GM12878 (cell line): ENCODE data around the gene COL23A1. TPM values are rescaled to one million over a fixed set of nuclear protein-coding genes. Genes with fewer than 3 reads are reported as not detected.

Source experiments
- ATAC-seq: fragments of 200-7000 bp; cut with Tn5 transposase; 3 replicates; pipeline ENCODE4 v1.9.1; 2020; ENCODE audit warnings: mild to moderate bottlenecking, moderate library complexity
- BruUV-seq: library from RNA; stranded (reverse); fragments of 400-500 nt; replicated peaks from 2 replicates; lab custom pipeline; 2021; lab: Mats Ljungman, UMichigan
- CTCF ChIA-PET: fragments of 300-600 bp; sonication (Branson Sonifier 250); formaldehyde crosslinking; extraction: SDS; loops from one replicate; lab custom pipeline; 2021; ENCODE audit warnings: inconsistent platforms; lab: Yijun Ruan, JAX
- POLR2A ChIA-PET: fragments of 350-600 bp; formaldehyde crosslinking; extraction: SDS; loops from one replicate; lab custom pipeline; 2021; ENCODE audit warnings: inconsistent platforms; lab: Charles Lee
- RAD21 ChIA-PET: fragments of 300-600 bp; sonication (Branson Sonifier 250); formaldehyde crosslinking; loops from one replicate; lab custom pipeline; 2023; ENCODE audit warnings: antibody characterized with exemption; ENCODE audit not compliant: unreplicated experiment; lab: Charles Lee
- SMC1A ChIA-PET: fragments of 300-600 bp; sonication (Branson Sonifier 250); formaldehyde crosslinking; loops from one replicate; lab custom pipeline; 2023; ENCODE audit not compliant: unreplicated experiment, uncharacterized antibody; lab: Charles Lee
- DNase-seq: peaks from one replicate; pipeline ENCODE4 v3.0.0-alpha.2; 2011; ENCODE audit warnings: low read depth, low spot score
- FAIRE-seq: peaks from 3 replicates; lab custom pipeline; 2011; peaks lifted over from hg19 to GRCh38; lab: Jason Lieb, UNC
- H2AFZ ChIP-seq: 2 replicates; pipeline ENCODE4 v1.6.0; 2011; ENCODE audit warnings: low read depth, low read length, control low read depth; ENCODE audit not compliant: control insufficient read depth
- H3K27ac ChIP-seq: 2 replicates; pipeline ENCODE4 v1.5.1; 2011; ENCODE audit warnings: control low read depth; ENCODE audit not compliant: control insufficient read depth, insufficient read depth
- H3K27me3 ChIP-seq, 2 experiments: replicated peaks in 1 of 2; 2 replicates each; pipeline versions ENCODE4 v1.6.0 to v1.6.1; 2011; ENCODE audit warnings: low read length in 1 of 2; ENCODE audit not compliant: control insufficient read depth in 2 of 2, insufficient read depth in 2 of 2
- H3K36me3 ChIP-seq, 2 experiments: 2 replicates each; pipeline ENCODE4 v1.5.1; 2011; ENCODE audit warnings: low read length in 1 of 2; ENCODE audit not compliant: control insufficient read depth in 2 of 2, insufficient read depth in 2 of 2
- H3K4me1 ChIP-seq: 2 replicates; pipeline ENCODE4 v1.6.1; 2011; ENCODE audit warnings: mild to moderate bottlenecking, low read length, moderate library complexity, mixed read lengths; ENCODE audit not compliant: control insufficient read depth, insufficient read depth
- H3K4me2 ChIP-seq: 2 replicates; pipeline ENCODE4 v1.6.0; 2011; ENCODE audit warnings: control low read depth; ENCODE audit not compliant: control insufficient read depth, insufficient read depth
- H3K4me3 ChIP-seq: fragments of 200-600 bp; sonication (generic); 2 replicates; pipeline ENCODE4 v1.5.1; 2016
- H3K79me2 ChIP-seq: 2 replicates; pipeline ENCODE4 v1.6.0; 2011; ENCODE audit warnings: low read length; ENCODE audit not compliant: control insufficient read depth, insufficient read depth
- H3K9ac ChIP-seq: 2 replicates; pipeline ENCODE4 v1.8.0; 2011; ENCODE audit warnings: low read length, control low read depth, mixed read lengths; ENCODE audit not compliant: control insufficient read depth, insufficient read depth
- H3K9me3 ChIP-seq: replicated peaks from 3 replicates; pipeline ENCODE4 v1.5.1; 2011; ENCODE audit warnings: mild to moderate bottlenecking, low read length; ENCODE audit not compliant: control insufficient read depth, insufficient read depth
- H4K20me1 ChIP-seq: 2 replicates; pipeline ENCODE4 v1.6.0; 2011; ENCODE audit not compliant: control insufficient read depth, insufficient read depth
- CBX3 ChIP-seq: fragments of 200-600 bp; sonication (generic); IDR thresholded peaks from 2 replicates; pipeline ENCODE4 v1.6.1; 2016; ENCODE audit warnings: low read depth, borderline replicate concordance
- CEBPB ChIP-seq, 2 experiments: fragments of 150-350 bp in 1 of 2; IDR thresholded peaks; 2 replicates each; pipeline ENCODE4 v1.6.1; 2012 to 2014; ENCODE audit warnings: low read depth in 2 of 2, low read length in 2 of 2, borderline replicate concordance in 1 of 2, inconsistent platforms in 1 of 2
- CHD4 ChIP-seq: fragments of 200-600 bp; sonication (generic); IDR thresholded peaks from 2 replicates; pipeline ENCODE4 v1.6.1; 2016; ENCODE audit warnings: mild to moderate bottlenecking
- DPF2 ChIP-seq: fragments of 450-650 bp; IDR thresholded peaks from 2 replicates; pipeline ENCODE4 v1.6.1; 2017; ENCODE audit warnings: mild to moderate bottlenecking
- HCFC1 ChIP-seq: fragments of 150-350 bp; IDR thresholded peaks from 2 replicates; pipeline ENCODE4 v1.6.1; 2014; ENCODE audit warnings: low read length
- HSF1 ChIP-seq: fragments of 150-350 bp; IDR thresholded peaks from 2 replicates; pipeline ENCODE4 v1.6.1; 2014; ENCODE audit warnings: mild to moderate bottlenecking, low read depth, low read length
- MYC ChIP-seq: IDR thresholded peaks from 2 replicates; pipeline ENCODE4 v1.6.1; 2011; ENCODE audit warnings: mild to moderate bottlenecking, low read length, moderate library complexity, inconsistent platforms; ENCODE audit not compliant: insufficient read depth, insufficient replicate concordance, insufficient read length, severe bottlenecking
- PAX5 ChIP-seq: IDR thresholded peaks from 2 replicates; pipeline ENCODE4 v1.6.1; 2011; ENCODE audit warnings: low read depth, low read length, borderline replicate concordance
- PAX8 ChIP-seq: fragments of 450-650 bp; IDR thresholded peaks from 2 replicates; pipeline ENCODE4 v1.6.1; 2017; ENCODE audit warnings: mild to moderate bottlenecking, moderate library complexity
- PML ChIP-seq: IDR thresholded peaks from 2 replicates; pipeline ENCODE4 v1.6.1; 2012; ENCODE audit warnings: low read length, inconsistent platforms
- TCF12 ChIP-seq: IDR thresholded peaks from 2 replicates; pipeline ENCODE4 v1.6.1; 2011; ENCODE audit warnings: low read depth, mild to moderate bottlenecking, low read length
- TCF3 ChIP-seq: IDR thresholded peaks from 2 replicates; pipeline ENCODE4 v1.6.1; 2012; ENCODE audit warnings: low read depth, mild to moderate bottlenecking, low read length, borderline replicate concordance; ENCODE audit not compliant: insufficient read depth
- ZSCAN29 ChIP-seq: fragments of 450-650 bp; IDR thresholded peaks from 2 replicates; pipeline ENCODE4 v1.6.1; 2017; ENCODE audit warnings: mild to moderate bottlenecking, moderate library complexity
- WGBS: methylation state at CpG from one replicate; pipeline ENCODE4 v1.1.6; 2016; ENCODE audit warnings: low lambda C conversion rate; ENCODE audit not compliant: insufficient replicate concordance, insufficient coverage; ENCODE audit errors: missing lambda C conversion rate; 5-methylcytosine and 5-hydroxymethylcytosine counted together
- in situ Hi-C: fragments of 300-500 bp; cut with MboI; formaldehyde crosslinking; loops from 9 replicates; pipeline ENCODE4 v1.14.3; 2018; ENCODE audit warnings: mixed read lengths
- intact Hi-C: fragments of 100-400 bp; cut with micrococcal nuclease; formaldehyde crosslinking; loops from one replicate; pipeline ENCODE4 v1.14.2; 2022; ENCODE audit not compliant: unreplicated experiment
- polyA plus RNA-seq, 11 experiments: library from polyadenylated mRNA; depleted of rRNA in 4 of 11; unstranded in 6 of 11; stranded (reverse) in 5 of 11; fragments of >200 nt; fragmentation: Nextera tagmentation in 4 of 11; fragmentation: Illumina TruSeq in 1 of 11; extraction: Ambion mirVana in 4 of 11; extraction: Trizol in 1 of 11; gene quantifications; 1 replicate in 1 of 11; 2 replicates in 10 of 11; pipeline versions ENCODE4 v1.2.1 to v1.2.3, GENCODE V29; 2011 to 2016; ENCODE audit warnings: inconsistent platforms in 2 of 11, missing spikeins in 2 of 11, low read depth in 1 of 11
- total RNA-seq, 4 experiments: library from RNA; depleted of rRNA in 3 of 4; stranded (reverse); fragments of >200 nt in 3 of 4; fragmentation: Illumina TruSeq in 1 of 4; extraction: Trizol in 1 of 4; gene quantifications; 2 replicates each; pipeline versions ENCODE4 v1.2.1 to v1.2.3, GENCODE V29; 2013 to 2021
- TF ChIP-seq, protein P1 (sequence below): IDR thresholded peaks from 2 replicates; pipeline ENCODE4 v1.6.1; 2012; ENCODE audit warnings: mild to moderate bottlenecking, low read depth, low read length

Gene COL23A1
- total and polyA plus RNA-seq, 10 of the 15 experiments (the other 5 are each of a cell fraction or from before 2014, with no cell fraction given), result 0.03 to 0.83 (median 0.09) TPM; not detected in 5

- Histone ChIP-seq H3K27me3 (no peaks in the 10 kb centered on the region), H3K36me3 (no peaks in the 10 kb centered on the region), H3K4me1 (no peaks in the 10 kb centered on the region), H3K4me3 (no peak overlapping the region), H3K9me3 (no peaks in the 10 kb centered on the region; the same call in 2 of the 3 replicates), H4K20me1 (no peaks in the 10 kb centered on the region), H3K79me2 (no peaks in the 10 kb centered on the region), H3K9ac (no peak overlapping the region), H3K4me2 (no peak overlapping the region), H2AFZ (no peak overlapping the region), H3K27ac (no peak overlapping the region)
- WGBS, result 54% methylated on average over 82 of the region's 92 CpGs
- FAIRE-seq, result no peak
- ChIA-PET SMC1A (no interaction called here), RAD21 (no interaction called here), POLR2A (no interaction called here), CTCF (no interaction called here)
- no peak for ATAC-seq
- DNase-seq, result no peak
- no peak for TF ChIP-seq DPF2
- no peak for TF ChIP-seq CBX3
- TF ChIP-seq PAX5, result no peak
- no peak for TF ChIP-seq HSF1
- TF ChIP-seq TCF3, result no peak
- TF ChIP-seq TCF12, result no peak
- no peak for TF ChIP-seq PML
- TF ChIP-seq HCFC1, result no peak
- no peak for TF ChIP-seq ZSCAN29
- no peak for TF ChIP-seq PAX8
- TF ChIP-seq, protein P1, sequence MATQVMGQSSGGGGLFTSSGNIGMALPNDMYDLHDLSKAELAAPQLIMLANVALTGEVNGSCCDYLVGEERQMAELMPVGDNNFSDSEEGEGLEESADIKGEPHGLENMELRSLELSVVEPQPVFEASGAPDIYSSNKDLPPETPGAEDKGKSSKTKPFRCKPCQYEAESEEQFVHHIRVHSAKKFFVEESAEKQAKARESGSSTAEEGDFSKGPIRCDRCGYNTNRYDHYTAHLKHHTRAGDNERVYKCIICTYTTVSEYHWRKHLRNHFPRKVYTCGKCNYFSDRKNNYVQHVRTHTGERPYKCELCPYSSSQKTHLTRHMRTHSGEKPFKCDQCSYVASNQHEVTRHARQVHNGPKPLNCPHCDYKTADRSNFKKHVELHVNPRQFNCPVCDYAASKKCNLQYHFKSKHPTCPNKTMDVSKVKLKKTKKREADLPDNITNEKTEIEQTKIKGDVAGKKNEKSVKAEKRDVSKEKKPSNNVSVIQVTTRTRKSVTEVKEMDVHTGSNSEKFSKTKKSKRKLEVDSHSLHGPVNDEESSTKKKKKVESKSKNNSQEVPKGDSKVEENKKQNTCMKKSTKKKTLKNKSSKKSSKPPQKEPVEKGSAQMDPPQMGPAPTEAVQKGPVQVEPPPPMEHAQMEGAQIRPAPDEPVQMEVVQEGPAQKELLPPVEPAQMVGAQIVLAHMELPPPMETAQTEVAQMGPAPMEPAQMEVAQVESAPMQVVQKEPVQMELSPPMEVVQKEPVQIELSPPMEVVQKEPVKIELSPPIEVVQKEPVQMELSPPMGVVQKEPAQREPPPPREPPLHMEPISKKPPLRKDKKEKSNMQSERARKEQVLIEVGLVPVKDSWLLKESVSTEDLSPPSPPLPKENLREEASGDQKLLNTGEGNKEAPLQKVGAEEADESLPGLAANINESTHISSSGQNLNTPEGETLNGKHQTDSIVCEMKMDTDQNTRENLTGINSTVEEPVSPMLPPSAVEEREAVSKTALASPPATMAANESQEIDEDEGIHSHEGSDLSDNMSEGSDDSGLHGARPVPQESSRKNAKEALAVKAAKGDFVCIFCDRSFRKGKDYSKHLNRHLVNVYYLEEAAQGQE, result no peak
- TF ChIP-seq CEBPB (IDR thresholded peaks at IDR 0.05; ENCODE audit: borderline replicate concordance in 1 of 2, low read depth in 2 of 2, low read length in 2 of 2), result no peak
- TF ChIP-seq CHD4, result no peak
- TF ChIP-seq MYC, result no peak
- intact Hi-C loops, result no loop called here
- in situ Hi-C loops, result no loop called here
- no TSS peak for BruUV-seq
Measured at GRCh38 chr5:178576591-178577351, 13.4 kb downstream of the COL23A1 start.
